Measurements from ENCODE around the gene ABHD12. TPM values are rescaled to one million over a fixed set of nuclear protein-coding genes. Genes with fewer than 3 reads are reported as not detected.
A peak's percentile ranks its signal among the peaks of the same experiment; 100 is the strongest.

ABHD12 gene
- total and polyA plus RNA-seq, 11 donors, result 15.6 to 43.8 (median 26.5) TPM

- TF ChIP-seq POLR2A (IDR thresholded peaks at IDR 0.05) (no peak), CTCF (IDR thresholded peaks at IDR 0.05) (no peak)
- 83 to 90% (median 85%) methylated on average over 15 of the region's 15 CpGs for WGBS, 4 donors
- Histone ChIP-seq H3K4me1 (peaks cover 0 to 36% (median 15%) of the 10 kb centered on the region in 12 donors), H3K27ac (peak overlapping the region in 1 of 12 donors; percentile 67), H3K27me3 (no peaks in the 10 kb centered on the region), H3K9me3 (no peaks in the 10 kb centered on the region), H3K4me3 (no peak overlapping the region), H3K36me3 (no peaks in the 10 kb centered on the region)
- ATAC-seq (no peak), DNase-seq (no peak)
- intact Hi-C loops (cut with DNase I), result loop anchor here in 1 of 10 donors (5.0 kb wide), 1 partner anchor 33 kb away; no protein-coding TSS in a partner anchor
Observed at GRCh38 chr20:25353747-25354705, 36.6 kb downstream of the ABHD12 start.

GRCh38 chr20:25353353-25353746 is 37.3 kb downstream of the ABHD12 start:
- Histone ChIP-seq H3K4me3 (no peak overlapping the region), H3K36me3 (no peaks in the 10 kb centered on the region), H3K9me3 (no peaks in the 10 kb centered on the region), H3K27me3 (no peaks in the 10 kb centered on the region), H3K4me1 (peaks cover 0 to 36% (median 15%) of the 10 kb centered on the region in 12 donors), H3K27ac (no peak overlapping the region)
- intact Hi-C loops (cut with DNase I), result loop anchor here in 1 of 10 donors (5.0 kb wide), 1 partner anchor 34 kb away; no protein-coding TSS in a partner anchor
- 49 to 64% (median 55%) methylated on average over 3 of the region's 3 CpGs for WGBS, 4 donors
- TF ChIP-seq CTCF (IDR thresholded peaks at IDR 0.05) (no peak), POLR2A (IDR thresholded peaks at IDR 0.05) (no peak)
- ATAC-seq (peak in 2 of 4 donors; percentile 37 to 61), DNase-seq (no peak)

GRCh38 chr20:25352746-25353145 is 37.9 kb downstream of the ABHD12 start:
- no peak for TF ChIP-seq CTCF (IDR thresholded peaks at IDR 0.05)
- TF ChIP-seq POLR2A (IDR thresholded peaks at IDR 0.05), result no peak
- Histone ChIP-seq H3K4me1 (peaks cover 0 to 36% (median 15%) of the 10 kb centered on the region in 12 donors), H3K27me3 (no peaks in the 10 kb centered on the region), H3K36me3 (no peaks in the 10 kb centered on the region), H3K27ac (no peak overlapping the region), H3K4me3 (no peak overlapping the region), H3K9me3 (no peaks in the 10 kb centered on the region)
- ATAC-seq (peak; percentile 48 to 63 (median 60)), DNase-seq (no peak)
- intact Hi-C loops (cut with DNase I), result loop anchor here in 1 of 10 donors (5.0 kb wide), 1 partner anchor 35 kb away; no protein-coding TSS in a partner anchor
- WGBS, 4 donors, result 67 to 90% (median 76%) methylated on average over 3 of the region's 3 CpGs

GRCh38 chr20:25351024-25351360 is 39.6 kb downstream of the ABHD12 start:
- Histone ChIP-seq H3K4me1 (peaks cover 0 to 25% (median 9%) of the 10 kb centered on the region in 12 donors), H3K4me3 (no peak overlapping the region), H3K27ac (no peak overlapping the region), H3K27me3 (no peaks in the 10 kb centered on the region), H3K9me3 (no peaks in the 10 kb centered on the region), H3K36me3 (no peaks in the 10 kb centered on the region)
- DNase-seq, result no peak
- intact Hi-C loops (cut with DNase I), result loop anchor here in 1 of 10 donors (5.0 kb wide), 1 partner anchor 36 kb away; no protein-coding TSS in a partner anchor
- no peak for TF ChIP-seq POLR2A (IDR thresholded peaks at IDR 0.05)
- TF ChIP-seq CTCF (IDR thresholded peaks at IDR 0.05), result no peak
- no peak for ATAC-seq

All from heart left ventricle (tissue), 16 donors.